ENCODE measurements around the gene LCLAT1. TPM values are rescaled to one million over a fixed set of nuclear protein-coding genes. Genes with fewer than 3 reads are reported as not detected.

Gene LCLAT1
- total RNA-seq, 1 donor from 2014 or later, result 26.7 TPM

- no peak for DNase-seq (ENCODE audit: low read depth)
- Histone ChIP-seq H3K36me3 (ENCODE audit: control insufficient read depth, insufficient read depth, low read length) (no peaks in the 10 kb centered on the region), H3K4me3 (ENCODE audit: low read depth, low read length) (no peak overlapping the region), H3K27me3 (ENCODE audit: control insufficient read depth, insufficient read depth, low read length) (no peaks in the 10 kb centered on the region)
- TF ChIP-seq CTCF (IDR thresholded peaks at IDR 0.05; ENCODE audit: insufficient read depth, low read length, poor library complexity, severe bottlenecking), result no peak
These were observed 43.3 kb upstream of the LCLAT1 start for GRCh38 chr2:30403592-30404312.

GRCh38 chr2:30404319-30405259, 42.5 kb upstream of the LCLAT1 start:
- DNase-seq (ENCODE audit: low read depth), result no peak

GRCh38 chr2:30405260-30405605, 41.8 kb upstream of the LCLAT1 start:
- no peak for TF ChIP-seq CTCF (IDR thresholded peaks at IDR 0.05; ENCODE audit: insufficient read depth, low read length, poor library complexity, severe bottlenecking)
- Histone ChIP-seq H3K36me3 (ENCODE audit: control insufficient read depth, insufficient read depth, low read length) (no peaks in the 10 kb centered on the region), H3K27me3 (ENCODE audit: control insufficient read depth, insufficient read depth, low read length) (no peaks in the 10 kb centered on the region), H3K4me3 (ENCODE audit: low read depth, low read length) (no peak overlapping the region)
- DNase-seq (ENCODE audit: low read depth), result no peak

More at GRCh38 chr2:30404319-30405259, 42.5 kb upstream of the LCLAT1 start:
- no peak for TF ChIP-seq CTCF (IDR thresholded peaks at IDR 0.05; ENCODE audit: insufficient read depth, low read length, poor library complexity, severe bottlenecking)
- no peak overlapping the region for H3K4me3 ChIP-seq (ENCODE audit: low read depth, low read length)
- H3K27me3 ChIP-seq (ENCODE audit: control insufficient read depth, insufficient read depth, low read length), result no peaks in the 10 kb centered on the region
- no peaks in the 10 kb centered on the region for H3K36me3 ChIP-seq (ENCODE audit: control insufficient read depth, insufficient read depth, low read length)

GRCh38 chr2:30406853-30407252, 40.2 kb upstream of the LCLAT1 start:
- no peak for DNase-seq (ENCODE audit: low read depth)
- H3K4me3 ChIP-seq (ENCODE audit: low read depth, low read length), result no peak overlapping the region
- TF ChIP-seq CTCF (IDR thresholded peaks at IDR 0.05; ENCODE audit: insufficient read depth, low read length, poor library complexity, severe bottlenecking), result no peak
- no peaks in the 10 kb centered on the region for H3K36me3 ChIP-seq (ENCODE audit: control insufficient read depth, insufficient read depth, low read length)
- no peaks in the 10 kb centered on the region for H3K27me3 ChIP-seq (ENCODE audit: control insufficient read depth, insufficient read depth, low read length)

GRCh38 chr2:30408961-30409387, 38.1 kb upstream of the LCLAT1 start:
- TF ChIP-seq CTCF (IDR thresholded peaks at IDR 0.05; ENCODE audit: insufficient read depth, low read length, poor library complexity, severe bottlenecking), result no peak
- Histone ChIP-seq H3K36me3 (ENCODE audit: control insufficient read depth, insufficient read depth, low read length) (no peaks in the 10 kb centered on the region), H3K27me3 (ENCODE audit: control insufficient read depth, insufficient read depth, low read length) (no peaks in the 10 kb centered on the region), H3K4me3 (ENCODE audit: low read depth, low read length) (no peak overlapping the region)
- no peak for DNase-seq (ENCODE audit: low read depth)
